ENCODE measurements around the gene FOXN3.
A peak's percentile ranks its signal among the peaks of the same experiment; 100 is the strongest.

FOXN3 gene

GRCh38 chr14:89267656-89268055, 149.4 kb downstream of the FOXN3 start:
- H3K9me3 ChIP-seq (ENCODE audit: control insufficient read depth, insufficient read depth, low read length) = no peaks in the 10 kb centered on the region
- no peak overlapping the region for H3K27ac ChIP-seq (ENCODE audit: low read depth, low read length)
- H3K9ac ChIP-seq (ENCODE audit: low read depth, low read length) = no peak overlapping the region
- peaks cover 33% of the 10 kb centered on the region for H3K4me1 ChIP-seq (ENCODE audit: control insufficient read depth, insufficient read depth, low read length)
- H3K4me3 ChIP-seq (ENCODE audit: low read depth, low read length) = no peak overlapping the region
- no peaks in the 10 kb centered on the region for H3K27me3 ChIP-seq (ENCODE audit: control insufficient read depth, insufficient read depth, low read length)
- peaks cover 20% of the 10 kb centered on the region for H3K36me3 ChIP-seq (ENCODE audit: control insufficient read depth, insufficient read depth, low read length)

GRCh38 chr14:89267163-89267562, 149.9 kb downstream of the FOXN3 start:
- Histone ChIP-seq H3K9ac (ENCODE audit: low read depth, low read length) (no peak overlapping the region), H3K27ac (ENCODE audit: low read depth, low read length) (no peak overlapping the region), H3K4me1 (ENCODE audit: control insufficient read depth, insufficient read depth, low read length) (peaks cover 33% of the 10 kb centered on the region), H3K9me3 (ENCODE audit: control insufficient read depth, insufficient read depth, low read length) (no peaks in the 10 kb centered on the region), H3K4me3 (ENCODE audit: low read depth, low read length) (no peak overlapping the region), H3K27me3 (ENCODE audit: control insufficient read depth, insufficient read depth, low read length) (no peaks in the 10 kb centered on the region), H3K36me3 (ENCODE audit: control insufficient read depth, insufficient read depth, low read length) (peaks cover 20% of the 10 kb centered on the region)

- Histone ChIP-seq H3K27me3 (ENCODE audit: control insufficient read depth, insufficient read depth, low read length) (no peaks in the 10 kb centered on the region), H3K4me3 (ENCODE audit: low read depth, low read length) (no peak overlapping the region), H3K36me3 (ENCODE audit: control insufficient read depth, insufficient read depth, low read length) (peaks cover 20% of the 10 kb centered on the region), H3K27ac (ENCODE audit: low read depth, low read length) (peak overlapping the region; percentile 9), H3K9me3 (ENCODE audit: control insufficient read depth, insufficient read depth, low read length) (no peaks in the 10 kb centered on the region), H3K4me1 (ENCODE audit: control insufficient read depth, insufficient read depth, low read length) (peaks cover 33% of the 10 kb centered on the region), H3K9ac (ENCODE audit: low read depth, low read length) (no peak overlapping the region)
Observed at GRCh38 chr14:89266754-89267153, 150.3 kb downstream of the FOXN3 start.

GRCh38 chr14:89265234-89265633, 151.8 kb downstream of the FOXN3 start:
- Histone ChIP-seq H3K27me3 (ENCODE audit: control insufficient read depth, insufficient read depth, low read length) (no peaks in the 10 kb centered on the region), H3K9ac (ENCODE audit: low read depth, low read length) (no peak overlapping the region), H3K9me3 (ENCODE audit: control insufficient read depth, insufficient read depth, low read length) (no peaks in the 10 kb centered on the region), H3K36me3 (ENCODE audit: control insufficient read depth, insufficient read depth, low read length) (peaks cover 21% of the 10 kb centered on the region), H3K27ac (ENCODE audit: low read depth, low read length) (no peak overlapping the region), H3K4me1 (ENCODE audit: control insufficient read depth, insufficient read depth, low read length) (peaks cover 33% of the 10 kb centered on the region), H3K4me3 (ENCODE audit: low read depth, low read length) (no peak overlapping the region)

GRCh38 chr14:89264196-89264800, 152.7 kb downstream of the FOXN3 start:
- H3K9me3 ChIP-seq (ENCODE audit: control insufficient read depth, insufficient read depth, low read length) = no peaks in the 10 kb centered on the region
- no peak overlapping the region for H3K4me3 ChIP-seq (ENCODE audit: low read depth, low read length)
- H3K27me3 ChIP-seq (ENCODE audit: control insufficient read depth, insufficient read depth, low read length) = no peaks in the 10 kb centered on the region
- no peak overlapping the region for H3K9ac ChIP-seq (ENCODE audit: low read depth, low read length)
- peaks cover 27% of the 10 kb centered on the region for H3K4me1 ChIP-seq (ENCODE audit: control insufficient read depth, insufficient read depth, low read length)
- no peak overlapping the region for H3K27ac ChIP-seq (ENCODE audit: low read depth, low read length)
- peaks cover 21% of the 10 kb centered on the region for H3K36me3 ChIP-seq (ENCODE audit: control insufficient read depth, insufficient read depth, low read length)

- peaks cover 33% of the 10 kb centered on the region for H3K36me3 ChIP-seq (ENCODE audit: control insufficient read depth, insufficient read depth, low read length)
- no peak overlapping the region for H3K9ac ChIP-seq (ENCODE audit: low read depth, low read length)
- no peaks in the 10 kb centered on the region for H3K27me3 ChIP-seq (ENCODE audit: control insufficient read depth, insufficient read depth, low read length)
- no peak overlapping the region for H3K4me3 ChIP-seq (ENCODE audit: low read depth, low read length)
- no peaks in the 10 kb centered on the region for H3K9me3 ChIP-seq (ENCODE audit: control insufficient read depth, insufficient read depth, low read length)
- peaks cover 6% of the 10 kb centered on the region; the same call in 1 of the 2 replicates for H3K4me1 ChIP-seq (ENCODE audit: control insufficient read depth, insufficient read depth, low read length)
- H3K27ac ChIP-seq (ENCODE audit: low read depth, low read length) = no peak overlapping the region
Observed at GRCh38 chr14:89262041-89262440, 155.0 kb downstream of the FOXN3 start.

GRCh38 chr14:89260898-89261297, 156.1 kb downstream of the FOXN3 start:
- Histone ChIP-seq H3K27ac (ENCODE audit: low read depth, low read length) (no peak overlapping the region), H3K9me3 (ENCODE audit: control insufficient read depth, insufficient read depth, low read length) (no peaks in the 10 kb centered on the region), H3K4me3 (ENCODE audit: low read depth, low read length) (no peak overlapping the region), H3K36me3 (ENCODE audit: control insufficient read depth, insufficient read depth, low read length) (peaks cover 25% of the 10 kb centered on the region), H3K9ac (ENCODE audit: low read depth, low read length) (no peak overlapping the region), H3K27me3 (ENCODE audit: control insufficient read depth, insufficient read depth, low read length) (no peaks in the 10 kb centered on the region), H3K4me1 (ENCODE audit: control insufficient read depth, insufficient read depth, low read length) (no peaks in the 10 kb centered on the region)

- Histone ChIP-seq H3K4me1 (ENCODE audit: control insufficient read depth, insufficient read depth, low read length) (no peaks in the 10 kb centered on the region), H3K4me3 (ENCODE audit: low read depth, low read length) (no peak overlapping the region), H3K36me3 (ENCODE audit: control insufficient read depth, insufficient read depth, low read length) (peaks cover 21% of the 10 kb centered on the region), H3K27me3 (ENCODE audit: control insufficient read depth, insufficient read depth, low read length) (no peaks in the 10 kb centered on the region), H3K9ac (ENCODE audit: low read depth, low read length) (no peak overlapping the region), H3K9me3 (ENCODE audit: control insufficient read depth, insufficient read depth, low read length) (no peaks in the 10 kb centered on the region), H3K27ac (ENCODE audit: low read depth, low read length) (no peak overlapping the region)
Observed at GRCh38 chr14:89259951-89260609, 157.0 kb downstream of the FOXN3 start.

- no peaks in the 10 kb centered on the region for H3K4me1 ChIP-seq (ENCODE audit: control insufficient read depth, insufficient read depth, low read length)
- peaks cover 17% of the 10 kb centered on the region for H3K36me3 ChIP-seq (ENCODE audit: control insufficient read depth, insufficient read depth, low read length)
Observed at GRCh38 chr14:89258728-89259273, 158.2 kb downstream of the FOXN3 start.

GRCh38 chr14:89256951-89257350, 160.1 kb downstream of the FOXN3 start:
- H3K27ac ChIP-seq (ENCODE audit: low read depth, low read length) = no peak overlapping the region
- no peaks in the 10 kb centered on the region for H3K9me3 ChIP-seq (ENCODE audit: control insufficient read depth, insufficient read depth, low read length)
- H3K9ac ChIP-seq (ENCODE audit: low read depth, low read length) = no peak overlapping the region

More at GRCh38 chr14:89258728-89259273, 158.2 kb downstream of the FOXN3 start:
- no peaks in the 10 kb centered on the region for H3K9me3 ChIP-seq (ENCODE audit: control insufficient read depth, insufficient read depth, low read length)
- no peaks in the 10 kb centered on the region for H3K27me3 ChIP-seq (ENCODE audit: control insufficient read depth, insufficient read depth, low read length)
- no peak overlapping the region for H3K9ac ChIP-seq (ENCODE audit: low read depth, low read length)
- no peak overlapping the region for H3K27ac ChIP-seq (ENCODE audit: low read depth, low read length)
- H3K4me3 ChIP-seq (ENCODE audit: low read depth, low read length) = no peak overlapping the region

GRCh38 chr14:89256283-89256682, 160.8 kb downstream of the FOXN3 start:
- Histone ChIP-seq H3K36me3 (ENCODE audit: control insufficient read depth, insufficient read depth, low read length) (peaks cover 18% of the 10 kb centered on the region), H3K27ac (ENCODE audit: low read depth, low read length) (no peak overlapping the region), H3K27me3 (ENCODE audit: control insufficient read depth, insufficient read depth, low read length) (no peaks in the 10 kb centered on the region), H3K9me3 (ENCODE audit: control insufficient read depth, insufficient read depth, low read length) (no peaks in the 10 kb centered on the region), H3K4me3 (ENCODE audit: low read depth, low read length) (no peak overlapping the region), H3K4me1 (ENCODE audit: control insufficient read depth, insufficient read depth, low read length) (no peaks in the 10 kb centered on the region), H3K9ac (ENCODE audit: low read depth, low read length) (no peak overlapping the region)

More at GRCh38 chr14:89256951-89257350, 160.1 kb downstream of the FOXN3 start:
- Histone ChIP-seq H3K4me1 (ENCODE audit: control insufficient read depth, insufficient read depth, low read length) (no peaks in the 10 kb centered on the region), H3K27me3 (ENCODE audit: control insufficient read depth, insufficient read depth, low read length) (no peaks in the 10 kb centered on the region), H3K36me3 (ENCODE audit: control insufficient read depth, insufficient read depth, low read length) (peaks cover 18% of the 10 kb centered on the region), H3K4me3 (ENCODE audit: low read depth, low read length) (no peak overlapping the region)

Data from HUES48 (cell line).